HEK293T (cell line): ENCODE results near the gene PRRT1B.

ENCODE experiments used
- CTCF ChIA-PET: fragments of 350-600 bp; formaldehyde crosslinking; extraction: SDS; loops from one replicate; lab custom pipeline; 2021; ENCODE audit warnings: antibody characterized with exemption, inconsistent platforms; lab: Yijun Ruan, JAX
- POLR2A ChIA-PET: fragments of 350-600 bp; formaldehyde crosslinking; extraction: SDS; loops from one replicate; lab custom pipeline; 2020; ENCODE audit warnings: antibody characterized with exemption, inconsistent platforms; lab: Yijun Ruan, JAX
- DNase-seq: peaks from one replicate; pipeline ENCODE4 v3.0.0; 2012; ENCODE audit warnings: mixed read lengths; ENCODE audit errors: extremely low spot score
- ARNT ChIP-seq: fragments of 450-650 bp; IDR thresholded peaks from 2 replicates; pipeline ENCODE4 v1.6.1; 2017; ENCODE audit warnings: mild to moderate bottlenecking
- BHLHE40 ChIP-seq: fragments of 450-650 bp; IDR thresholded peaks from 2 replicates; pipeline ENCODE4 v1.6.1; 2016; ENCODE audit warnings: mild to moderate bottlenecking, moderate library complexity, borderline replicate concordance
- CTBP1 ChIP-seq: fragments of 450-650 bp; IDR thresholded peaks from 2 replicates; pipeline ENCODE4 v1.6.1; 2016; ENCODE audit warnings: borderline replicate concordance
- ELF4 ChIP-seq: fragments of 450-650 bp; IDR thresholded peaks from 2 replicates; pipeline ENCODE4 v1.6.1; 2017; ENCODE audit warnings: antibody characterized with exemption
- FOXA1 ChIP-seq: fragments of 450-650 bp; IDR thresholded peaks from 2 replicates; pipeline ENCODE4 v1.6.1; 2016; ENCODE audit warnings: mild to moderate bottlenecking
- FOXK2 ChIP-seq: fragments of 450-650 bp; IDR thresholded peaks from 2 replicates; pipeline ENCODE4 v1.6.1; 2016; ENCODE audit warnings: mild to moderate bottlenecking
- FOXM1 ChIP-seq: fragments of 450-650 bp; IDR thresholded peaks from 2 replicates; pipeline ENCODE4 v1.6.1; 2017; ENCODE audit warnings: mild to moderate bottlenecking, borderline replicate concordance
- HDGF ChIP-seq: fragments of 450-650 bp; IDR thresholded peaks from 2 replicates; pipeline ENCODE4 v1.6.1; 2017; ENCODE audit warnings: antibody characterized with exemption, borderline replicate concordance
- L3MBTL2 ChIP-seq: fragments of 450-650 bp; conservative IDR thresholded peaks from 2 replicates; pipeline ENCODE4 v1.6.1; 2016; ENCODE audit warnings: mild to moderate bottlenecking
- LEF1 ChIP-seq: fragments of 450-650 bp; IDR thresholded peaks from 2 replicates; pipeline ENCODE4 v1.6.1; 2017; ENCODE audit warnings: mild to moderate bottlenecking, borderline replicate concordance
- NFRKB ChIP-seq: fragments of 450-650 bp; IDR thresholded peaks from 2 replicates; pipeline ENCODE4 v1.6.1; 2016; ENCODE audit warnings: mild to moderate bottlenecking, moderate library complexity
- PKNOX1 ChIP-seq: fragments of 450-650 bp; IDR thresholded peaks from 2 replicates; pipeline ENCODE4 v1.6.1; 2016
- SP1 ChIP-seq: fragments of 450-650 bp; IDR thresholded peaks from 2 replicates; pipeline ENCODE4 v1.6.1; 2017
- SUZ12 ChIP-seq: fragments of 450-650 bp; IDR thresholded peaks from 2 replicates; pipeline ENCODE4 v1.6.1; 2016; ENCODE audit warnings: mild to moderate bottlenecking
- TARDBP ChIP-seq: fragments of 450-650 bp; IDR thresholded peaks from 2 replicates; pipeline ENCODE4 v1.6.1; 2016
- ZNF384 ChIP-seq: fragments of 450-650 bp; IDR thresholded peaks from 2 replicates; pipeline ENCODE4 v1.6.1; 2016

PRRT1B gene

GRCh38 chr9:131583836-131584555 is 38.7 kb downstream of the PRRT1B start:
- POLR2A ChIA-PET, result no interaction called here
- no peak for DNase-seq
- TF ChIP-seq SP1, result no peak
- TF ChIP-seq ARNT, result no peak
- TF ChIP-seq SUZ12, result no peak
- TF ChIP-seq FOXK2, result no peak
- TF ChIP-seq NFRKB, result no peak
- TF ChIP-seq L3MBTL2, result no peak
- TF ChIP-seq FOXM1, result no peak
- no peak for TF ChIP-seq FOXA1
- no peak for TF ChIP-seq HDGF
- TF ChIP-seq TARDBP, result no peak
- no peak for TF ChIP-seq PKNOX1
- TF ChIP-seq CTBP1, result no peak
- TF ChIP-seq LEF1, result no peak
- no peak for TF ChIP-seq ELF4
- no peak for TF ChIP-seq ZNF384
- TF ChIP-seq BHLHE40, result no peak
- CTCF ChIA-PET, result no interaction called here

GRCh38 chr9:131584858-131585257 is 39.5 kb downstream of the PRRT1B start:
- ChIA-PET POLR2A (interaction anchor here (0.7 kb wide), 1 partner anchor 38 kb away, joined by 3 read pairs; no protein-coding TSS in a partner anchor), CTCF (interaction anchor here (0.6 kb wide), 1 partner anchor 38 kb away, joined by 3 read pairs; no protein-coding TSS in a partner anchor)
- TF ChIP-seq BHLHE40 (no peak), ZNF384 (no peak), HDGF (no peak), CTBP1 (no peak), L3MBTL2 (no peak), TARDBP (no peak), NFRKB (no peak), PKNOX1 (no peak), ELF4 (no peak), ARNT (no peak), SUZ12 (no peak), FOXM1 (no peak), FOXA1 (no peak), LEF1 (no peak), FOXK2 (no peak), SP1 (no peak)
- DNase-seq, result no peak

GRCh38 chr9:131585375-131585774 is 40.1 kb downstream of the PRRT1B start:
- ChIA-PET POLR2A (interaction anchor here (0.7 kb wide), 1 partner anchor 38 kb away, joined by 3 read pairs; no protein-coding TSS in a partner anchor), CTCF (no interaction called here)
- no peak for TF ChIP-seq ZNF384
- TF ChIP-seq BHLHE40, result no peak
- TF ChIP-seq FOXA1, result no peak
- no peak for TF ChIP-seq ARNT
- TF ChIP-seq FOXM1, result no peak
- TF ChIP-seq CTBP1, result no peak
- TF ChIP-seq FOXK2, result no peak
- no peak for TF ChIP-seq ELF4
- TF ChIP-seq TARDBP, result no peak
- DNase-seq, result no peak

- no peak for TF ChIP-seq LEF1
- no peak for TF ChIP-seq NFRKB
- no peak for TF ChIP-seq SUZ12
- TF ChIP-seq ARNT, result no peak
- no peak for TF ChIP-seq SP1
- TF ChIP-seq FOXA1, result no peak
- no peak for TF ChIP-seq FOXK2
- no peak for TF ChIP-seq PKNOX1
- no peak for TF ChIP-seq CTBP1
- TF ChIP-seq L3MBTL2, result no peak
- no peak for TF ChIP-seq HDGF
- TF ChIP-seq TARDBP, result no peak
- no peak for TF ChIP-seq FOXM1
- TF ChIP-seq BHLHE40, result no peak
- no peak for TF ChIP-seq ELF4
- no peak for TF ChIP-seq ZNF384
- POLR2A ChIA-PET, result no interaction called here
- DNase-seq, result no peak
- CTCF ChIA-PET, result no interaction called here
These were observed 42.0 kb downstream of the PRRT1B start for GRCh38 chr9:131587331-131587730.

- DNase-seq, result no peak
- TF ChIP-seq NFRKB (no peak), HDGF (no peak), ARNT (no peak), FOXK2 (no peak), SUZ12 (no peak), L3MBTL2 (no peak), FOXA1 (no peak), CTBP1 (no peak)
- ChIA-PET POLR2A (no interaction called here), CTCF (no interaction called here)
These were observed 42.6 kb downstream of the PRRT1B start for GRCh38 chr9:131587906-131588305.

GRCh38 chr9:131588396-131588795 is 43.1 kb downstream of the PRRT1B start:
- POLR2A ChIA-PET, result no interaction called here
- TF ChIP-seq LEF1 (no peak), HDGF (no peak), TARDBP (no peak), CTBP1 (no peak)
- no peak for DNase-seq
- CTCF ChIA-PET, result no interaction called here
